HEK293 (cell line): ENCODE data around the gene BAK1.

ENCODE experiments used
- SP3 ChIP-seq: fragments of 450-650 bp; formaldehyde crosslinking; IDR thresholded peaks from 2 replicates; pipeline ENCODE4 v1.5.1; 2016; ENCODE audit warnings: missing biosample characterization, missing genetic modification characterization
- ZNF121 ChIP-seq: fragments of 450-650 bp; formaldehyde crosslinking; IDR thresholded peaks from 2 replicates; pipeline ENCODE4 v1.5.1; 2016; ENCODE audit warnings: missing biosample characterization, missing genetic modification characterization
- ZNF138 ChIP-seq: fragments of 450-650 bp; formaldehyde crosslinking; IDR thresholded peaks from 2 replicates; pipeline ENCODE4 v1.5.1; 2016; ENCODE audit warnings: missing biosample characterization, missing genetic modification characterization, borderline replicate concordance
- ZNF404 ChIP-seq: fragments of 450-650 bp; formaldehyde crosslinking; IDR thresholded peaks from 2 replicates; pipeline ENCODE4 v1.5.1; 2017; ENCODE audit warnings: missing biosample characterization, missing genetic modification characterization
- ZNF777 ChIP-seq: fragments of 450-650 bp; formaldehyde crosslinking; IDR thresholded peaks from 2 replicates; pipeline ENCODE4 v1.5.1; 2017; ENCODE audit warnings: missing biosample characterization, missing genetic modification characterization, borderline replicate concordance
- TF ChIP-seq, protein P1 (sequence below): IDR thresholded peaks from 2 replicates; pipeline ENCODE4 v1.6.1; 2011; ENCODE audit warnings: mild to moderate bottlenecking, low read depth, low read length, borderline replicate concordance
- TF ChIP-seq, protein P2 (sequence below): fragments of 450-650 bp; formaldehyde crosslinking; IDR thresholded peaks from 2 replicates; pipeline ENCODE4 v1.5.1; 2016; ENCODE audit warnings: missing biosample characterization, missing genetic modification characterization

DNA sequence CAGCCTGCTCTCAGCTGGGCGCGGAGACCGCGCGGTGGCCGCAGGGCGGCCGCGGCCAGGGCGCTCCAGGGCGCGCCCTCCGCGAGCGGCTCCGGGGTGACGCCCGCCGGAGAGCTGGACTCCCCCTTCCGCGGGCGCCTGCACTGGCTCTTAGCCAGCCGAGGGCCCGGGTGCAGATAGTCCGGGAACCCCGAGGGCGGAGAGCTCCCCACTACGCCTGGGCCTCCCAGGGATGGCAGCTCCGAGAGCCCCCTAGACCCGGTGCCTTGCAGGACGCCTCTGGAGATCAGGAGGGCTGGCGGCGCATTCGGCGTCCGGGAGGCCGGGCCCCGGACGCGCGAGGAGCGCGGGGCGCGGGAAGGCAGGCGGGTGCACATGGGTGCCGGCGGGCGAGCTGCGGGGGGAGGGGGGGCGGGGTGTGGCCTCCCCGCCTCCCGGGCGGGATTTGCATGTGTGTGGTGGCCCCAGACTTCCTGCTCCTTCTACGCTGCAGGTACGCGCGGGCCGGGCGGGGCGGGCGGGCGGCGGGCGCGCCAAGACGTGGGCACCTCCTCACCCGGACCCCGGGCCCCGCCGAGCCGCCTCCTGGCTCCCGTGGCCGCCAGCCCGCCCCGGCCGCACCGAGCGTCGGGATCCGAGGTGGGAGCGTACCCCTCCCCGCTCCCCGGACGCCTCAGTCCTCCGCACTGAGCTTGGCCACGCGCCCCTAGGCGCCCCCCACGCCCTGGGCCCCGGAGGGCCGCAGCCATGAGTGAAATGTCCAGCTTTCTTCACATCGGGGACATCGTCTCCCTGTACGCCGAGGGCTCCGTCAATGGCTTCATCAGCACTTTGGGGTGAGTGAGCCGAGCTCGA lies 41.0 kb upstream of the BAK1 start, which contains the start of gene ITPR3:
- TF ChIP-seq, protein P1, sequence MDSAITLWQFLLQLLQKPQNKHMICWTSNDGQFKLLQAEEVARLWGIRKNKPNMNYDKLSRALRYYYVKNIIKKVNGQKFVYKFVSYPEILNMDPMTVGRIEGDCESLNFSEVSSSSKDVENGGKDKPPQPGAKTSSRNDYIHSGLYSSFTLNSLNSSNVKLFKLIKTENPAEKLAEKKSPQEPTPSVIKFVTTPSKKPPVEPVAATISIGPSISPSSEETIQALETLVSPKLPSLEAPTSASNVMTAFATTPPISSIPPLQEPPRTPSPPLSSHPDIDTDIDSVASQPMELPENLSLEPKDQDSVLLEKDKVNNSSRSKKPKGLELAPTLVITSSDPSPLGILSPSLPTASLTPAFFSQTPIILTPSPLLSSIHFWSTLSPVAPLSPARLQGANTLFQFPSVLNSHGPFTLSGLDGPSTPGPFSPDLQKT, result no peak
- TF ChIP-seq, protein P2, sequence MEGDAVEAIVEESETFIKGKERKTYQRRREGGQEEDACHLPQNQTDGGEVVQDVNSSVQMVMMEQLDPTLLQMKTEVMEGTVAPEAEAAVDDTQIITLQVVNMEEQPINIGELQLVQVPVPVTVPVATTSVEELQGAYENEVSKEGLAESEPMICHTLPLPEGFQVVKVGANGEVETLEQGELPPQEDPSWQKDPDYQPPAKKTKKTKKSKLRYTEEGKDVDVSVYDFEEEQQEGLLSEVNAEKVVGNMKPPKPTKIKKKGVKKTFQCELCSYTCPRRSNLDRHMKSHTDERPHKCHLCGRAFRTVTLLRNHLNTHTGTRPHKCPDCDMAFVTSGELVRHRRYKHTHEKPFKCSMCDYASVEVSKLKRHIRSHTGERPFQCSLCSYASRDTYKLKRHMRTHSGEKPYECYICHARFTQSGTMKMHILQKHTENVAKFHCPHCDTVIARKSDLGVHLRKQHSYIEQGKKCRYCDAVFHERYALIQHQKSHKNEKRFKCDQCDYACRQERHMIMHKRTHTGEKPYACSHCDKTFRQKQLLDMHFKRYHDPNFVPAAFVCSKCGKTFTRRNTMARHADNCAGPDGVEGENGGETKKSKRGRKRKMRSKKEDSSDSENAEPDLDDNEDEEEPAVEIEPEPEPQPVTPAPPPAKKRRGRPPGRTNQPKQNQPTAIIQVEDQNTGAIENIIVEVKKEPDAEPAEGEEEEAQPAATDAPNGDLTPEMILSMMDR (tag by site-specific recombination), result no peak
- TF ChIP-seq ZNF138 (no peak), ZNF777 (tag by site-specific recombination) (peak; percentile 11; the same call in 1 of the 2 replicates), ZNF404 (tag by site-specific recombination) (no peak), SP3 (tag by site-specific recombination) (no peak), ZNF121 (tag by site-specific recombination) (no peak)
